ENCODE data around the gene CAMTA1.

CAMTA1 gene

GRCh38 chr1:7296968-7297367, 511.7 kb downstream of the CAMTA1 start:
- no peak overlapping the region for H3K4me3 ChIP-seq (ENCODE audit: low read depth, low read length)
- H3K27ac ChIP-seq (ENCODE audit: low read depth, low read length) = peak overlapping the region; percentile 92
- H3K27me3 ChIP-seq (ENCODE audit: control insufficient read depth, insufficient read depth, low read length) = no peaks in the 10 kb centered on the region
- H3K36me3 ChIP-seq (ENCODE audit: control insufficient read depth, insufficient read depth, low read length) = no peaks in the 10 kb centered on the region
- H3K9ac ChIP-seq (ENCODE audit: low read depth, low read length) = no peak overlapping the region
- peaks cover 42% of the 10 kb centered on the region for H3K4me1 ChIP-seq (ENCODE audit: control insufficient read depth, insufficient read depth, low read length)
- H3K9me3 ChIP-seq (ENCODE audit: control insufficient read depth, insufficient read depth, low read length) = no peaks in the 10 kb centered on the region

- Histone ChIP-seq H3K9me3 (ENCODE audit: control insufficient read depth, insufficient read depth, low read length) (no peaks in the 10 kb centered on the region), H3K4me1 (ENCODE audit: control insufficient read depth, insufficient read depth, low read length) (peaks cover 42% of the 10 kb centered on the region), H3K27ac (ENCODE audit: low read depth, low read length) (peak overlapping the region; percentile 92), H3K27me3 (ENCODE audit: control insufficient read depth, insufficient read depth, low read length) (no peaks in the 10 kb centered on the region), H3K9ac (ENCODE audit: low read depth, low read length) (no peak overlapping the region), H3K4me3 (ENCODE audit: low read depth, low read length) (no peak overlapping the region), H3K36me3 (ENCODE audit: control insufficient read depth, insufficient read depth, low read length) (no peaks in the 10 kb centered on the region)
Measured at GRCh38 chr1:7298145-7298544, 512.9 kb downstream of the CAMTA1 start.

- no peaks in the 10 kb centered on the region for H3K9me3 ChIP-seq (ENCODE audit: control insufficient read depth, insufficient read depth, low read length)
- no peak overlapping the region; the same call in 1 of the 2 replicates for H3K4me3 ChIP-seq (ENCODE audit: low read depth, low read length)
- H3K36me3 ChIP-seq (ENCODE audit: control insufficient read depth, insufficient read depth, low read length) = no peaks in the 10 kb centered on the region
- peak overlapping the region; percentile 92 for H3K27ac ChIP-seq (ENCODE audit: low read depth, low read length)
- peaks cover 42% of the 10 kb centered on the region for H3K4me1 ChIP-seq (ENCODE audit: control insufficient read depth, insufficient read depth, low read length)
- no peaks in the 10 kb centered on the region for H3K27me3 ChIP-seq (ENCODE audit: control insufficient read depth, insufficient read depth, low read length)
- peak overlapping the region; percentile 6; the same call in 1 of the 2 replicates for H3K9ac ChIP-seq (ENCODE audit: low read depth, low read length)
Measured at GRCh38 chr1:7298749-7299151, 513.5 kb downstream of the CAMTA1 start.

GRCh38 chr1:7299329-7299799, 514.1 kb downstream of the CAMTA1 start:
- Histone ChIP-seq H3K36me3 (ENCODE audit: control insufficient read depth, insufficient read depth, low read length) (no peaks in the 10 kb centered on the region), H3K4me3 (ENCODE audit: low read depth, low read length) (no peak overlapping the region), H3K9ac (ENCODE audit: low read depth, low read length) (peak overlapping the region; percentile 29), H3K4me1 (ENCODE audit: control insufficient read depth, insufficient read depth, low read length) (peaks cover 38% of the 10 kb centered on the region), H3K27ac (ENCODE audit: low read depth, low read length) (peak overlapping the region; percentile 92), H3K27me3 (ENCODE audit: control insufficient read depth, insufficient read depth, low read length) (no peaks in the 10 kb centered on the region), H3K9me3 (ENCODE audit: control insufficient read depth, insufficient read depth, low read length) (no peaks in the 10 kb centered on the region)

- no peak overlapping the region for H3K4me3 ChIP-seq (ENCODE audit: low read depth, low read length)
- H3K9ac ChIP-seq (ENCODE audit: low read depth, low read length) = no peak overlapping the region
- H3K27ac ChIP-seq (ENCODE audit: low read depth, low read length) = peak overlapping the region; percentile 92
Measured at GRCh38 chr1:7299994-7300393, 514.7 kb downstream of the CAMTA1 start.

GRCh38 chr1:7300893-7301663, 515.8 kb downstream of the CAMTA1 start:
- Histone ChIP-seq H3K27ac (ENCODE audit: low read depth, low read length) (no peak overlapping the region), H3K9ac (ENCODE audit: low read depth, low read length) (no peak overlapping the region), H3K9me3 (ENCODE audit: control insufficient read depth, insufficient read depth, low read length) (no peaks in the 10 kb centered on the region), H3K36me3 (ENCODE audit: control insufficient read depth, insufficient read depth, low read length) (no peaks in the 10 kb centered on the region), H3K27me3 (ENCODE audit: control insufficient read depth, insufficient read depth, low read length) (no peaks in the 10 kb centered on the region), H3K4me3 (ENCODE audit: low read depth, low read length) (no peak overlapping the region), H3K4me1 (ENCODE audit: control insufficient read depth, insufficient read depth, low read length) (peaks cover 37% of the 10 kb centered on the region)

More at GRCh38 chr1:7299994-7300393, 514.7 kb downstream of the CAMTA1 start:
- Histone ChIP-seq H3K4me1 (ENCODE audit: control insufficient read depth, insufficient read depth, low read length) (peaks cover 37% of the 10 kb centered on the region), H3K9me3 (ENCODE audit: control insufficient read depth, insufficient read depth, low read length) (no peaks in the 10 kb centered on the region), H3K36me3 (ENCODE audit: control insufficient read depth, insufficient read depth, low read length) (no peaks in the 10 kb centered on the region), H3K27me3 (ENCODE audit: control insufficient read depth, insufficient read depth, low read length) (no peaks in the 10 kb centered on the region)

- no peak overlapping the region for H3K9ac ChIP-seq (ENCODE audit: low read depth, low read length)
- no peaks in the 10 kb centered on the region for H3K27me3 ChIP-seq (ENCODE audit: control insufficient read depth, insufficient read depth, low read length)
- peaks cover 37% of the 10 kb centered on the region for H3K4me1 ChIP-seq (ENCODE audit: control insufficient read depth, insufficient read depth, low read length)
- no peaks in the 10 kb centered on the region for H3K36me3 ChIP-seq (ENCODE audit: control insufficient read depth, insufficient read depth, low read length)
- no peak overlapping the region for H3K4me3 ChIP-seq (ENCODE audit: low read depth, low read length)
- no peak overlapping the region for H3K27ac ChIP-seq (ENCODE audit: low read depth, low read length)
- peaks cover 1% of the 10 kb centered on the region; the same call in 1 of the 2 replicates for H3K9me3 ChIP-seq (ENCODE audit: control insufficient read depth, insufficient read depth, low read length)
Measured at GRCh38 chr1:7301664-7301981, 516.4 kb downstream of the CAMTA1 start.

- no peak overlapping the region for H3K27ac ChIP-seq (ENCODE audit: low read depth, low read length)
Measured at GRCh38 chr1:7302126-7302525, 516.9 kb downstream of the CAMTA1 start.

GRCh38 chr1:7302873-7303272, 517.6 kb downstream of the CAMTA1 start:
- Histone ChIP-seq H3K9me3 (ENCODE audit: control insufficient read depth, insufficient read depth, low read length) (peaks cover 10% of the 10 kb centered on the region; the same call in 1 of the 2 replicates), H3K4me1 (ENCODE audit: control insufficient read depth, insufficient read depth, low read length) (peaks cover 26% of the 10 kb centered on the region), H3K27me3 (ENCODE audit: control insufficient read depth, insufficient read depth, low read length) (no peaks in the 10 kb centered on the region), H3K36me3 (ENCODE audit: control insufficient read depth, insufficient read depth, low read length) (no peaks in the 10 kb centered on the region), H3K9ac (ENCODE audit: low read depth, low read length) (no peak overlapping the region), H3K27ac (ENCODE audit: low read depth, low read length) (no peak overlapping the region), H3K4me3 (ENCODE audit: low read depth, low read length) (no peak overlapping the region)

More at GRCh38 chr1:7302126-7302525, 516.9 kb downstream of the CAMTA1 start:
- no peak overlapping the region for H3K9ac ChIP-seq (ENCODE audit: low read depth, low read length)
- peaks cover 33% of the 10 kb centered on the region for H3K4me1 ChIP-seq (ENCODE audit: control insufficient read depth, insufficient read depth, low read length)
- no peaks in the 10 kb centered on the region for H3K36me3 ChIP-seq (ENCODE audit: control insufficient read depth, insufficient read depth, low read length)
- H3K27me3 ChIP-seq (ENCODE audit: control insufficient read depth, insufficient read depth, low read length) = no peaks in the 10 kb centered on the region
- H3K9me3 ChIP-seq (ENCODE audit: control insufficient read depth, insufficient read depth, low read length) = peaks cover 6% of the 10 kb centered on the region; the same call in 1 of the 2 replicates
- H3K4me3 ChIP-seq (ENCODE audit: low read depth, low read length) = no peak overlapping the region

GRCh38 chr1:7303554-7304317, 518.5 kb downstream of the CAMTA1 start:
- Histone ChIP-seq H3K9me3 (ENCODE audit: control insufficient read depth, insufficient read depth, low read length) (peaks cover 10% of the 10 kb centered on the region; the same call in 1 of the 2 replicates), H3K27ac (ENCODE audit: low read depth, low read length) (no peak overlapping the region), H3K4me1 (ENCODE audit: control insufficient read depth, insufficient read depth, low read length) (peaks cover 17% of the 10 kb centered on the region), H3K9ac (ENCODE audit: low read depth, low read length) (no peak overlapping the region), H3K36me3 (ENCODE audit: control insufficient read depth, insufficient read depth, low read length) (no peaks in the 10 kb centered on the region), H3K4me3 (ENCODE audit: low read depth, low read length) (no peak overlapping the region), H3K27me3 (ENCODE audit: control insufficient read depth, insufficient read depth, low read length) (no peaks in the 10 kb centered on the region)

- Histone ChIP-seq H3K4me3 (ENCODE audit: low read depth, low read length) (no peak overlapping the region), H3K27me3 (ENCODE audit: control insufficient read depth, insufficient read depth, low read length) (no peaks in the 10 kb centered on the region), H3K4me1 (ENCODE audit: control insufficient read depth, insufficient read depth, low read length) (no peaks in the 10 kb centered on the region), H3K27ac (ENCODE audit: low read depth, low read length) (no peak overlapping the region), H3K36me3 (ENCODE audit: control insufficient read depth, insufficient read depth, low read length) (no peaks in the 10 kb centered on the region), H3K9ac (ENCODE audit: low read depth, low read length) (no peak overlapping the region), H3K9me3 (ENCODE audit: control insufficient read depth, insufficient read depth, low read length) (no peaks in the 10 kb centered on the region)
Measured at GRCh38 chr1:7313081-7313546, 527.9 kb downstream of the CAMTA1 start.

Measured in HUES48 (cell line).